ENCODE data around the gene STAT4. TPM values are rescaled to one million over a fixed set of nuclear protein-coding genes. Genes with fewer than 3 reads are reported as not detected.

Gene STAT4
- total and polyA plus RNA-seq, 5 donors from 2014 or later = 22.7 to 60.0 (median 28.8) TPM

GRCh38 chr2:191051825-191052778 lies 98.7 kb downstream of the STAT4 start:
- Mint-ChIP-seq H3K27ac (no peak overlapping the region), H3K36me3 (peaks cover 3% of the 10 kb centered on the region), H3K9me3 (no peaks in the 10 kb centered on the region), H3K4me1 (peaks cover 9 to 18% (median 14%) of the 10 kb centered on the region in 4 donors), H3K4me3 (no peak overlapping the region), H3K27me3 (no peaks in the 10 kb centered on the region)
- H3K36me3 ChIP-seq (ENCODE audit: control insufficient read depth, insufficient read depth, low read length) = no peaks in the 10 kb centered on the region
- ATAC-seq (ENCODE audit: low read depth in 2 of 2) (peak; percentile 66 to 68), DNase-seq (peak in 2 of 3 donors; percentile 65 to 79)
- peak overlapping the region; percentile 73 for H3K4me3 ChIP-seq (ENCODE audit: low read depth, low read length)
- peaks cover 22% of the 10 kb centered on the region for H3K4me1 ChIP-seq (ENCODE audit: control insufficient read depth, insufficient read depth, low read length, poor library complexity, severe bottlenecking)
- peak overlapping the region; percentile 38 for H3K27ac ChIP-seq (ENCODE audit: insufficient read depth, low read length, poor library complexity, severe bottlenecking)
- H3K27me3 ChIP-seq (ENCODE audit: control insufficient read depth, insufficient read depth, low read length) = no peaks in the 10 kb centered on the region
- H3K9me3 ChIP-seq (ENCODE audit: control insufficient read depth in 2 of 2, low read length in 2 of 2) = no peaks in the 10 kb centered on the region

- H3K36me3 Mint-ChIP-seq = peaks cover 4% of the 10 kb centered on the region
- H3K4me1 Mint-ChIP-seq = peaks cover 4 to 10% (median 9%) of the 10 kb centered on the region in 4 donors
- no peak overlapping the region for H3K27ac ChIP-seq (ENCODE audit: insufficient read depth, low read length, poor library complexity, severe bottlenecking)
- ATAC-seq (ENCODE audit: low read depth in 2 of 2) (no peak), DNase-seq (no peak)
- no peaks in the 10 kb centered on the region for H3K9me3 Mint-ChIP-seq
- H3K4me1 ChIP-seq (ENCODE audit: control insufficient read depth, insufficient read depth, low read length, poor library complexity, severe bottlenecking) = peaks cover 13% of the 10 kb centered on the region
- H3K27me3 ChIP-seq (ENCODE audit: control insufficient read depth, insufficient read depth, low read length) = no peaks in the 10 kb centered on the region
- H3K4me3 Mint-ChIP-seq = no peak overlapping the region
- H3K4me3 ChIP-seq (ENCODE audit: low read depth, low read length) = no peak overlapping the region
- no peak overlapping the region for H3K27ac Mint-ChIP-seq
- H3K9me3 ChIP-seq (ENCODE audit: control insufficient read depth in 2 of 2, low read length in 2 of 2) = no peaks in the 10 kb centered on the region
- H3K36me3 ChIP-seq (ENCODE audit: control insufficient read depth, insufficient read depth, low read length) = no peaks in the 10 kb centered on the region
- H3K27me3 Mint-ChIP-seq = no peaks in the 10 kb centered on the region
These were observed 99.6 kb downstream of the STAT4 start for GRCh38 chr2:191051177-191051576.

- Mint-ChIP-seq H3K27me3 (no peaks in the 10 kb centered on the region), H3K4me3 (no peak overlapping the region), H3K9me3 (no peaks in the 10 kb centered on the region), H3K27ac (peak overlapping the region in 1 of 3 donors; percentile 36), H3K4me1 (peaks cover 1 to 6% (median 3%) of the 10 kb centered on the region in 4 donors), H3K36me3 (peaks cover 4% of the 10 kb centered on the region)
- H3K27me3 ChIP-seq (ENCODE audit: control insufficient read depth, insufficient read depth, low read length) = no peaks in the 10 kb centered on the region
- no peak overlapping the region for H3K4me3 ChIP-seq (ENCODE audit: low read depth, low read length)
- H3K27ac ChIP-seq (ENCODE audit: insufficient read depth, low read length, poor library complexity, severe bottlenecking) = no peak overlapping the region
- peaks cover 10% of the 10 kb centered on the region for H3K4me1 ChIP-seq (ENCODE audit: control insufficient read depth, insufficient read depth, low read length, poor library complexity, severe bottlenecking)
- ATAC-seq (ENCODE audit: low read depth in 2 of 2) = no peak
- DNase-seq = no peak
- H3K9me3 ChIP-seq (ENCODE audit: control insufficient read depth in 2 of 2, low read length in 2 of 2) = no peaks in the 10 kb centered on the region
- H3K36me3 ChIP-seq (ENCODE audit: control insufficient read depth, insufficient read depth, low read length) = no peaks in the 10 kb centered on the region
These were observed 100.2 kb downstream of the STAT4 start for GRCh38 chr2:191050640-191050987.

GRCh38 chr2:191049728-191050639 lies 100.8 kb downstream of the STAT4 start:
- Mint-ChIP-seq H3K36me3 (peaks cover 8% of the 10 kb centered on the region), H3K4me3 (no peak overlapping the region), H3K27me3 (no peaks in the 10 kb centered on the region), H3K9me3 (no peaks in the 10 kb centered on the region), H3K4me1 (peaks cover 0 to 5% (median 3%) of the 10 kb centered on the region in 4 donors), H3K27ac (no peak overlapping the region)
- no peaks in the 10 kb centered on the region for H3K36me3 ChIP-seq (ENCODE audit: control insufficient read depth, insufficient read depth, low read length)
- no peak overlapping the region for H3K4me3 ChIP-seq (ENCODE audit: low read depth, low read length)
- DNase-seq (no peak), ATAC-seq (ENCODE audit: low read depth in 2 of 2) (no peak)
- H3K9me3 ChIP-seq (ENCODE audit: control insufficient read depth in 2 of 2, low read length in 2 of 2) = no peaks in the 10 kb centered on the region
- no peak overlapping the region for H3K27ac ChIP-seq (ENCODE audit: insufficient read depth, low read length, poor library complexity, severe bottlenecking)
- H3K4me1 ChIP-seq (ENCODE audit: control insufficient read depth, insufficient read depth, low read length, poor library complexity, severe bottlenecking) = peaks cover 10% of the 10 kb centered on the region
- H3K27me3 ChIP-seq (ENCODE audit: control insufficient read depth, insufficient read depth, low read length) = no peaks in the 10 kb centered on the region

- Mint-ChIP-seq H3K9me3 (no peaks in the 10 kb centered on the region), H3K27me3 (no peaks in the 10 kb centered on the region), H3K36me3 (peaks cover 8% of the 10 kb centered on the region), H3K4me1 (peaks cover 0 to 5% (median 2%) of the 10 kb centered on the region in 4 donors), H3K4me3 (no peak overlapping the region), H3K27ac (peak overlapping the region in 1 of 3 donors; percentile 61)
- no peak for DNase-seq
- ATAC-seq (ENCODE audit: low read depth in 2 of 2) = no peak
- Histone ChIP-seq H3K36me3 (ENCODE audit: control insufficient read depth, insufficient read depth, low read length) (no peaks in the 10 kb centered on the region), H3K27ac (ENCODE audit: insufficient read depth, low read length, poor library complexity, severe bottlenecking) (no peak overlapping the region), H3K9me3 (ENCODE audit: control insufficient read depth in 2 of 2, low read length in 2 of 2) (no peaks in the 10 kb centered on the region), H3K27me3 (ENCODE audit: control insufficient read depth, insufficient read depth, low read length) (no peaks in the 10 kb centered on the region), H3K4me3 (ENCODE audit: low read depth, low read length) (no peak overlapping the region), H3K4me1 (ENCODE audit: control insufficient read depth, insufficient read depth, low read length, poor library complexity, severe bottlenecking) (peaks cover 10% of the 10 kb centered on the region)
These were observed 102.7 kb downstream of the STAT4 start for GRCh38 chr2:191048073-191048472.

- Histone ChIP-seq H3K36me3 (ENCODE audit: control insufficient read depth, insufficient read depth, low read length) (no peaks in the 10 kb centered on the region), H3K4me1 (ENCODE audit: control insufficient read depth, insufficient read depth, low read length, poor library complexity, severe bottlenecking) (no peaks in the 10 kb centered on the region), H3K4me3 (ENCODE audit: low read depth, low read length) (no peak overlapping the region), H3K27ac (ENCODE audit: insufficient read depth, low read length, poor library complexity, severe bottlenecking) (no peak overlapping the region), H3K9me3 (ENCODE audit: control insufficient read depth in 2 of 2, low read length in 2 of 2) (no peaks in the 10 kb centered on the region), H3K27me3 (ENCODE audit: control insufficient read depth, insufficient read depth, low read length) (no peaks in the 10 kb centered on the region)
- H3K27me3 Mint-ChIP-seq = no peaks in the 10 kb centered on the region
- H3K27ac Mint-ChIP-seq = peak overlapping the region in 1 of 3 donors; percentile 52
- H3K4me1 Mint-ChIP-seq = peaks cover 0 to 7% (median 2%) of the 10 kb centered on the region in 4 donors
- DNase-seq (no peak), ATAC-seq (ENCODE audit: low read depth in 2 of 2) (no peak)
- H3K9me3 Mint-ChIP-seq = no peaks in the 10 kb centered on the region
- H3K4me3 Mint-ChIP-seq = no peak overlapping the region
- H3K36me3 Mint-ChIP-seq = peaks cover 8% of the 10 kb centered on the region
These were observed 105.7 kb downstream of the STAT4 start for GRCh38 chr2:191045141-191045540.

- H3K9me3 ChIP-seq (ENCODE audit: control insufficient read depth in 2 of 2, low read length in 2 of 2) = no peaks in the 10 kb centered on the region
- H3K36me3 ChIP-seq (ENCODE audit: control insufficient read depth, insufficient read depth, low read length) = no peaks in the 10 kb centered on the region
- H3K4me3 ChIP-seq (ENCODE audit: low read depth, low read length) = no peak overlapping the region
- DNase-seq (no peak), ATAC-seq (ENCODE audit: low read depth in 2 of 2) (no peak)
- Mint-ChIP-seq H3K27ac (no peak overlapping the region), H3K27me3 (no peaks in the 10 kb centered on the region), H3K4me1 (peaks cover 3 to 20% (median 15%) of the 10 kb centered on the region in 4 donors), H3K4me3 (no peak overlapping the region), H3K9me3 (no peaks in the 10 kb centered on the region), H3K36me3 (peaks cover 17% of the 10 kb centered on the region)
- H3K4me1 ChIP-seq (ENCODE audit: control insufficient read depth, insufficient read depth, low read length, poor library complexity, severe bottlenecking) = peaks cover 16% of the 10 kb centered on the region
- H3K27ac ChIP-seq (ENCODE audit: insufficient read depth, low read length, poor library complexity, severe bottlenecking) = no peak overlapping the region
- H3K27me3 ChIP-seq (ENCODE audit: control insufficient read depth, insufficient read depth, low read length) = no peaks in the 10 kb centered on the region
These were observed 107.4 kb downstream of the STAT4 start for GRCh38 chr2:191043438-191043837.

Measured in CD4-positive, CD25-positive, alpha-beta regulatory T cell (primary cell).